HUES48 (cell line): ENCODE measurements around the gene OR51B6.
"Not testable (repeated sequence)": the region's sequence is repeated elsewhere in the genome, so short reads cannot be mapped to it uniquely, and the experiment has no call there.

Experiments
- H3K27ac ChIP-seq: one replicate; pipeline ENCODE4 v1.7.0; 2013; ENCODE audit warnings: low read depth, low read length, inconsistent platforms
- H3K27me3 ChIP-seq: 2 replicates; pipeline ENCODE4 v1.6.1; 2013; ENCODE audit warnings: mild to moderate bottlenecking, low read length; ENCODE audit not compliant: control insufficient read depth, insufficient read depth
- H3K36me3 ChIP-seq: 2 replicates; pipeline ENCODE4 v1.6.1; 2013; ENCODE audit warnings: low read length; ENCODE audit not compliant: control insufficient read depth, insufficient read depth
- H3K4me1 ChIP-seq: 2 replicates; pipeline ENCODE4 v1.6.1; 2013; ENCODE audit warnings: mild to moderate bottlenecking, low read length; ENCODE audit not compliant: control insufficient read depth, insufficient read depth
- H3K4me3 ChIP-seq: 2 replicates; pipeline ENCODE4 v1.5.1; 2013; ENCODE audit warnings: mild to moderate bottlenecking, low read depth, low read length
- H3K9ac ChIP-seq: 2 replicates; pipeline ENCODE4 v1.6.1; 2013; ENCODE audit warnings: mild to moderate bottlenecking, low read depth, low read length, moderate library complexity
- H3K9me3 ChIP-seq: 2 replicates; pipeline ENCODE4 v1.6.1; 2013; ENCODE audit warnings: low read length; ENCODE audit not compliant: control insufficient read depth, insufficient read depth

The OR51B6 gene, protein sequence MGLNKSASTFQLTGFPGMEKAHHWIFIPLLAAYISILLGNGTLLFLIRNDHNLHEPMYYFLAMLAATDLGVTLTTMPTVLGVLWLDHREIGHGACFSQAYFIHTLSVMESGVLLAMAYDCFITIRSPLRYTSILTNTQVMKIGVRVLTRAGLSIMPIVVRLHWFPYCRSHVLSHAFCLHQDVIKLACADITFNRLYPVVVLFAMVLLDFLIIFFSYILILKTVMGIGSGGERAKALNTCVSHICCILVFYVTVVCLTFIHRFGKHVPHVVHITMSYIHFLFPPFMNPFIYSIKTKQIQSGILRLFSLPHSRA

DNA sequence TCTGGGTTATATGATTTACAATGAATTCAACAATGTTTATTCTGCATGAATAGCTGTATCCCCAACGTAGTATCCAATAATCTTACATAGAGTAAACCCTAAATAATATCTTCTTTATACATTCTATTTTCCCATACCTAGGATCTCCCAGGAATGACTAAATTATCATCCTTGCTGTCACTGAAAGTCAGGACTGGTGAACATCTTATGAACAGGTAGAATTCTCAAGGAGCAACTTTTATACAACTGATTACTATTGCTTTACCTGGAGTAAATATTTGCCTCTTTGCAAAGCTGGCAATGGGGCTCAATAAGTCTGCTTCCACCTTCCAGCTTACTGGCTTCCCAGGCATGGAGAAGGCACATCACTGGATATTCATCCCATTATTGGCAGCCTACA lies at the start of gene OR51B6:
TSS of gene OR51B6 (plus strand) at position 301 of the 400 bp plus-strand sequence. CDS start at position 301, 0 bp downstream.
- H3K4me1 ChIP-seq, result peaks cover 9% of the 10 kb centered on the region
- no peaks in the 10 kb centered on the region for H3K36me3 ChIP-seq
- no peak within 1 kb of the TSS for H3K27ac ChIP-seq
- no peak within 1 kb of the TSS for H3K9ac ChIP-seq
- no peaks in the 10 kb centered on the region for H3K27me3 ChIP-seq
- no peak within 1 kb of the TSS for H3K4me3 ChIP-seq
- H3K9me3 ChIP-seq, result no peaks in the 10 kb centered on the region

DNA sequence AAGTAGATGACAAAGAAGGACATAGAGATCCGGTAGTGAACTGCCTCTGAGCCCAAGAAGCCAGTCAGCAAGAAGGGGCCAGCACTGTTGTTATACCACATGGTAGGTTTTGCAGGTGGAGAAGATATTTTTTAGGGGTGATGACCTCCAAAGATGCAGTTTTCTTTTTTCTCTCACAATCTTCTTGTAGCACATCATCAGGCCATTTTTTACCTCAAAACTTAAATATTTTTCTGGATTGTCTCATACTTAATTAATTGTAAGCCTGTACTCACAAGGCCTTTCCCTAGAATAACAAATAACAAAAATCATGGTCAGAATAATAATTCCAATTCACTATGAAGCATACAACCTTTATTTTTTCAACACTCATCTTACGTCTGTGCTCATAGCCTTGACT lies 49.5 kb upstream of the OR51B6 start, which contains the start of gene OR51B4:
TSS of gene OR51B4 (minus strand) at position 101 of the 400 bp plus-strand sequence. CDS start at position 101, 0 bp downstream.
- Histone ChIP-seq H3K36me3 (no peaks in the 10 kb centered on the region), H3K9me3 (no peaks in the 10 kb centered on the region), H3K27ac (no peak within 1 kb of the TSS), H3K4me3 (no peak within 1 kb of the TSS), H3K4me1 (no peaks in the 10 kb centered on the region), H3K9ac (no peak within 1 kb of the TSS), H3K27me3 (no peaks in the 10 kb centered on the region)

DNA sequence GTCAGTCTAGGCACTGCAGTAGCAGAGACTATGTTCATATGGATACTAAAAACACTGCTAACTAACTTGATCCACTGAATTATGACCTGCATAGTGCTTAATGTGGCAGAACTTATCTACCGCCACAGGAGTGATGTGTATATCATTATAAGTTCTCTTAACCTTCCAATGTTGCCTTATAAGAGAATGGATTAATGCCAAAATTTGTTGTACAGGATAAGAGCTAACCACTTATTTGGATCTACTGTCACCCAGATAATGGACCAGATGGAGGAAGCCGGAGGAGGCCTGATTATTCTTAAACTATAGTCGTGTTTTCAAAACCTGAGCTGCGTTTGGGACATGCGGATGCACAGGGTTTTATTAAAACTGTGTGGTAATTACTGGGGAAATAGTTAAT lies 47.7 kb upstream of the OR51B6 start:
- H3K9ac ChIP-seq, result no peak overlapping the region
- H3K9me3 ChIP-seq, result no peaks in the 10 kb centered on the region
- no peaks in the 10 kb centered on the region for H3K4me1 ChIP-seq
- H3K27me3 ChIP-seq, result no peaks in the 10 kb centered on the region
- no peaks in the 10 kb centered on the region for H3K36me3 ChIP-seq
- H3K27ac ChIP-seq, result no peak overlapping the region
- no peak overlapping the region for H3K4me3 ChIP-seq

DNA sequence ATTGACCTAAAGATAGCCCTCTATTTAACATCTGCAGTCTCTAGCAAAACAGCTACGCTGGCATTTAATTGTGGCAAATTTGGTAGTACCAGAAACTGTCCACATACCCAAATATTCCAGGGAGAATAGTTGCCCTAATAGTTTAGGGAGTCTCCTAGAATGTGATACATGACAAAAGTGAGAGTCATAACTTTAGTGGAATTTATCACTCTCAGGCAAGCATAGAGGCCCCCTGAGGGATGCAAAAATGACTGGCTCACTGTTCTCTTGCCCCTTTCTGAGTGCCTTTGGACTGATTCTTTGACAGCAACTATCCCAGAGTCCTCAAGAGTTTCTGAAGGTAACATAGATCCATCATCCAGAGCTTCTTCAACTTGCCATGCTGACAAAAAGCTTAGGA lies 47.3 kb upstream of the OR51B6 start:
- Histone ChIP-seq H3K27me3 (no peaks in the 10 kb centered on the region), H3K36me3 (no peaks in the 10 kb centered on the region), H3K9me3 (no peaks in the 10 kb centered on the region), H3K4me1 (no peaks in the 10 kb centered on the region), H3K27ac (no peak overlapping the region), H3K4me3 (no peak overlapping the region), H3K9ac (no peak overlapping the region)

DNA sequence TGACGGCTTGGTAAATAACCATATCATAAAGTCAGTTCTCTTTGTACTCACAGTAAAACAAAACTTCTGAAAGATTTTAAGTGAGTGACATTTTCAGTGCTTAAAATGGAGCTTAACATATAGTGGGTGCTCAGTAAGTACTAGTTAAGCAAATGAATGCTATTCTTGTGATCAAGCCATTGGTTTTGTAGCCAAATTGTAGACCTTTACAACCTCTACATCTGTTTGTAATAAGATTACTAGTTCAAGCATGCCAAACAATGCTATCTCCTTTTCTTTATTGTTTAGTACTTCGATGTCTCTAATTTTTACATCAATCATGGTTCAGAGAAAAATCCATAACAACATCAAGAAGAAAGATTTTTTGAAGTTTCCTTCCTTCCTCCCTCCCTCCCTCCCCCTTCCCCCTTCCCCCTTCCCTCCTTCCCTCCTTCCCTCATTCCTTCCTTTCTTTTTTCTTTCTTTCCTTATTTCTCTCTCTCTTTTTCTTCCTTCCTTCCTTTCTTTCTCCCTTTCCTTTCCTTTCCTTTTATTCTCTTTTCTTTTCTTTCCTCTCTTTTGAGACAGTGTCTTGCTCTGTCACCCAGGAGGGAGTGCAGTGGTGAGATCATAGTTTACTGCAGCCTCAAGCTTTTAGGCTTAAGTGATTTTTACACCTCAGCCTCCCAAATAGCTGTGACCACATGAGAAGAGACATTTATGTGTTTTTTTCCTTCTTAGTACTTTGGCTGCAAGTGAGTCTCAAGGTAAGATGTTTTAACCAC lies 43.9 kb upstream of the OR51B6 start:
- H3K27ac ChIP-seq, result no peak overlapping the region
- no peak overlapping the region for H3K4me3 ChIP-seq
- no peaks in the 10 kb centered on the region for H3K27me3 ChIP-seq
- H3K36me3 ChIP-seq, result no peaks in the 10 kb centered on the region
- no peaks in the 10 kb centered on the region for H3K4me1 ChIP-seq
- no peaks in the 10 kb centered on the region for H3K9me3 ChIP-seq
- H3K9ac ChIP-seq, result no peak overlapping the region

DNA sequence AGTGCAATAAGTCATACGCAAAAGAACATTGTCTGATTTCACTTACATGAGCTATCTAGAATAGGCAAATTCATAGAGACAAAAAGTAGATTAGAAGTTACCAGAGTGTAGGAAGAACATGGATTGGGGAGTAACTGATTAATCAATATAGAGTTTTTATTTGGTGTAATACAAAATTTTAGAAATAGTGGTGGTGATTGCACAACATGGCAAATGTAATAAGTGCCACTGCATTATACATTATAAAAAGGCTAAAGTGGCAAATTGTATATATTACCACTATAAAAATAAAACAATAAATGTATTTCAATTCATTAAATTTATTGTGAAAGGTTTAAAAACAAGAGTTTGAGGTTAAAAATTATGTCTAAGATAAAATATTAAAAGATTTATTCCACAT lies 40.9 kb upstream of the OR51B6 start:
- H3K27ac ChIP-seq, result no peak overlapping the region
- H3K4me1 ChIP-seq, result no peaks in the 10 kb centered on the region
- no peaks in the 10 kb centered on the region for H3K9me3 ChIP-seq
- H3K9ac ChIP-seq, result no peak overlapping the region
- H3K4me3 ChIP-seq, result no peak overlapping the region
- H3K27me3 ChIP-seq, result no peaks in the 10 kb centered on the region
- no peaks in the 10 kb centered on the region for H3K36me3 ChIP-seq

DNA sequence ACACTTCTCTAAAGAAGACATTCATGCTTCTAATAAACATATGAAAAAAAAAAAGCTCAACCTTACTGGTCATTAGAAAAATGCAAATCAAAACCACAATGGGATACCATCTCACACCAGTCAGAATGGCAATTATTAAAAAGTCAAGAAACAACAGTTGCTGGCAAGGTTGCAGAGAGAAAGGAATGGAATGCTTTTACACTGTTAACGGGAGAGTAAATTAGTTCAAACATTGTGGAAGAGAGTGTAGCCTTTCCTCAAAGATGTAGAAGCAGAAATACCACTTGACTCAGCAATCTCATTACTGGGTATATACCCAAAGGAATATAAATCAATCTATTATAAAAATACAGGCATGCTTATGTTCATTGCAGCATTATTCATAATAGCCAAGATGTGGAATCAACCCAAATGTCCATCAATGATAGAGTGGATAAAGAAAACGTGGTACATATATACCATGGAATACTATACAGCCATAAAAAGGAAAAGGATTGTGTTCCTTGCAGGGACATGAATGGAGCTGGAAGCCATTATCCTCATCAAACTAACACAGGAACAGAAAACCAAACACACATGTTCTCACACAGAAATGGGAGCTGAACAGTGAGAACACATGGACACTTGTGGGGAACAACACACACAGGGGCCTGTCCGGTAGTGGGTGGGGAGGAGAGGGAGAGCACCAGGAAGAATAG lies 37.8 kb upstream of the OR51B6 start:
- not testable (repeated sequence) for H3K4me3 ChIP-seq, H3K9ac ChIP-seq, H3K27ac ChIP-seq, H3K4me1 ChIP-seq, H3K9me3 ChIP-seq, H3K36me3 ChIP-seq, H3K27me3 ChIP-seq

DNA sequence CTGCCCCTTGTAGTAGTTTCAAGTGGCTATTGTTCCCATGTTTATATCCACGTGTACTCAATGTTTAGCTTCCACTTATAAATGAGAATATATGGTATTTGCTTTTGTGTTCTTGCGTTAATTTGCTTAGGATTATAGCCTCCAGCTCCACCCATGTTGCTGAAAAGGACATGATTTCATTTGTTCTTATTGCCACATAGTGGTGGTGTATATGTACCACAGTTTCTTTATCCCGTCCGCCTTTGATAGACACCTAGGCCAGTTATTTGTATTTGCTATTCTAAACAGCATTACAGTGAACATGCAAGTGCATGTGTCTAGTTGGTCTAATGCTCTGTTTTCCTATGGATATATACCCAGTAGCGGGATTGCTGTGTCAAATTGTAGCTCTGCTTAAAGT lies 34.0 kb upstream of the OR51B6 start:
- Histone ChIP-seq H3K4me3 (no peak overlapping the region), H3K27me3 (no peaks in the 10 kb centered on the region), H3K27ac (no peak overlapping the region), H3K4me1 (no peaks in the 10 kb centered on the region), H3K36me3 (no peaks in the 10 kb centered on the region), H3K9me3 (no peaks in the 10 kb centered on the region), H3K9ac (no peak overlapping the region)

DNA sequence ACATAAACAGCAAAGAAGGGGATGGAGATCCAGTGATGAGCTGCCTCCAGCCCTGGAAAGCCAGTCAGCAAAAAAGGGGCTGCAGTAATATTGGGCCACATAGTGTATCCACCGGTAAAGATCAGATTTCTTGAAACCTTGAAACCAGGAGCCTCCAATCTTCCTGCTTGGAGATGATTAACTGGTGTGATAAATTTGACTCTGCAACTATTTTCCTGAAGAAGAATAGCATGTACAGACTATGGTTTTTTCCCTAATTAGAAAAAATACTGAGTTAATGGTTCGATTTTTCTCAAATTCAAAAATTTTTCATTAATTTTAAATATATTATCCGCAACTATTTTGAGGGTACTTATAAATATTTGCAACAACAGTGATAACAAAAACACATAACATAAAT lies 27.1 kb upstream of the OR51B6 start, which contains the start of gene OR51B2:
TSS of gene OR51B2 (minus strand) at position 101 of the 400 bp plus-strand sequence. CDS start at position 101, 0 bp downstream.
- H3K9me3 ChIP-seq, result no peaks in the 10 kb centered on the region
- no peak within 1 kb of the TSS for H3K9ac ChIP-seq
- no peaks in the 10 kb centered on the region for H3K36me3 ChIP-seq

DNA sequence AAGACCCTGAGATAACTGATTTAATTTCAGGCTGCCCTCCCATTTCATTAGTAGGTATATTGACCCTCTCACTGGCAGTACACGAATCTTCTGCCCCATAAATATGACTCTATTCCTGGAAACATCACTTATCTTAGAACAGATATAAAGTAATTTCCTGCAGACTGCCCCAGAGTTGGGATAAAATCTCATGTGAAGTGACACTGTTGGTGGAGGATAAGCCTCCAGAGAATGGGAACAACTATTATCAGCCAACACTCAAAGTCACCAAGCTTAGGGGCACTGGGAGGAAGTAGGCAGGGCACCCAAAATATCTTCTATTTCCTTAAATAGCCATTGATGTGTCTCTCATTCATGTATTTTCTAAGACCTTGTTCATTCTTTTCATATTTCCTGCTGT lies 16.1 kb upstream of the OR51B6 start:
- Histone ChIP-seq H3K4me1 (no peaks in the 10 kb centered on the region), H3K4me3 (no peak overlapping the region), H3K36me3 (no peaks in the 10 kb centered on the region), H3K27ac (no peak overlapping the region), H3K27me3 (no peaks in the 10 kb centered on the region), H3K9ac (no peak overlapping the region), H3K9me3 (no peaks in the 10 kb centered on the region)

More for the DNA sequence above, 27.1 kb upstream of the OR51B6 start, which contains the start of gene OR51B2:
- H3K27me3 ChIP-seq, result no peaks in the 10 kb centered on the region
- H3K4me3 ChIP-seq, result no peak within 1 kb of the TSS
- H3K4me1 ChIP-seq, result no peaks in the 10 kb centered on the region
- no peak within 1 kb of the TSS for H3K27ac ChIP-seq

DNA sequence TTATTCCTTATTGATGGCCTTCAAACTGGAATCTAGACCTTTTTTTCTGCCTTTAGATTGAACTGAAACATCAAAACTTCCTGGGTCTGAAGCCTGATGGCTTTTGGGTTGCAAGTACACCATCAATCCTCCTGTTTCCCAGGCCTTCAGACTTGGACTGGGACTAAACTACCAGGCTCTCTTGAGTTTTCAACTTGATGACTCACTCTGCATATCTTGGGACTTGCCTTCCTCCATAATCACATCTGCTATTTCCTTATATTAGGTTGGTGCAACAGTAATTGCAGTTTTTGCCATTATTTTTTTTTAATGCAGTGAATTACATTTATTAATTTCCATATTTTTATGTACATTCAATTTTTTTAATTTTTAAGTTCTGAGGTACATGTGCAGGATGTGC lies 15.0 kb upstream of the OR51B6 start:
- H3K27me3 ChIP-seq, result no peaks in the 10 kb centered on the region
- no peak overlapping the region for H3K9ac ChIP-seq
- H3K27ac ChIP-seq, result no peak overlapping the region
- no peaks in the 10 kb centered on the region for H3K36me3 ChIP-seq
- no peak overlapping the region for H3K4me3 ChIP-seq
- no peaks in the 10 kb centered on the region for H3K9me3 ChIP-seq
- H3K4me1 ChIP-seq, result no peaks in the 10 kb centered on the region
